ENCODE measurements around the gene PKD1L1.

PKD1L1 gene

GRCh38 chr7:47890606-47891005 lies 57.7 kb downstream of the PKD1L1 start:
- no peaks in the 10 kb centered on the region for H3K27me3 ChIP-seq (ENCODE audit: control insufficient read depth, insufficient read depth, low read length, poor library complexity, severe bottlenecking)
- H3K4me1 ChIP-seq (ENCODE audit: control insufficient read depth, insufficient read depth, low read length) = no peaks in the 10 kb centered on the region
- H3K36me3 ChIP-seq (ENCODE audit: control insufficient read depth, insufficient read depth, low read length) = no peaks in the 10 kb centered on the region
- no peak overlapping the region for H3K27ac ChIP-seq (ENCODE audit: insufficient read depth, low read depth, low read length, poor library complexity, severe bottlenecking)
- 91 to 94% methylated on average over 9 of the region's 9 CpGs for WGBS, 2 experiments
- H3K4me3 ChIP-seq (ENCODE audit: insufficient read depth, low read depth, low read length) = no peak overlapping the region
- no peaks in the 10 kb centered on the region for H3K9me3 ChIP-seq (ENCODE audit: control insufficient read depth, low read length)

- H3K27ac ChIP-seq (ENCODE audit: insufficient read depth, low read depth, low read length, poor library complexity, severe bottlenecking) = no peak overlapping the region
- no peaks in the 10 kb centered on the region for H3K4me1 ChIP-seq (ENCODE audit: control insufficient read depth, insufficient read depth, low read length)
- no peaks in the 10 kb centered on the region for H3K9me3 ChIP-seq (ENCODE audit: control insufficient read depth, low read length)
- no peak overlapping the region for H3K4me3 ChIP-seq (ENCODE audit: insufficient read depth, low read depth, low read length)
- no peaks in the 10 kb centered on the region for H3K27me3 ChIP-seq (ENCODE audit: control insufficient read depth, insufficient read depth, low read length, poor library complexity, severe bottlenecking)
- WGBS, 2 experiments = 93 to 94% methylated on average over 8 of the region's 8 CpGs
- H3K36me3 ChIP-seq (ENCODE audit: control insufficient read depth, insufficient read depth, low read length) = no peaks in the 10 kb centered on the region
Measured at GRCh38 chr7:47890125-47890524, 58.1 kb downstream of the PKD1L1 start.

- no peaks in the 10 kb centered on the region for H3K9me3 ChIP-seq (ENCODE audit: control insufficient read depth, low read length)
- no peaks in the 10 kb centered on the region for H3K27me3 ChIP-seq (ENCODE audit: control insufficient read depth, insufficient read depth, low read length, poor library complexity, severe bottlenecking)
- H3K27ac ChIP-seq (ENCODE audit: insufficient read depth, low read depth, low read length, poor library complexity, severe bottlenecking) = no peak overlapping the region
- 90 to 96% methylated on average over 7 of the region's 7 CpGs for WGBS, 2 experiments
- H3K4me3 ChIP-seq (ENCODE audit: insufficient read depth, low read depth, low read length) = no peak overlapping the region
- no peaks in the 10 kb centered on the region for H3K36me3 ChIP-seq (ENCODE audit: control insufficient read depth, insufficient read depth, low read length)
- H3K4me1 ChIP-seq (ENCODE audit: control insufficient read depth, insufficient read depth, low read length) = no peaks in the 10 kb centered on the region
Measured at GRCh38 chr7:47889723-47890122, 58.5 kb downstream of the PKD1L1 start.

- Histone ChIP-seq H3K4me1 (ENCODE audit: control insufficient read depth, insufficient read depth, low read length) (no peaks in the 10 kb centered on the region), H3K9me3 (ENCODE audit: control insufficient read depth, low read length) (no peaks in the 10 kb centered on the region), H3K36me3 (ENCODE audit: control insufficient read depth, insufficient read depth, low read length) (no peaks in the 10 kb centered on the region), H3K27ac (ENCODE audit: insufficient read depth, low read depth, low read length, poor library complexity, severe bottlenecking) (no peak overlapping the region), H3K4me3 (ENCODE audit: insufficient read depth, low read depth, low read length) (no peak overlapping the region), H3K27me3 (ENCODE audit: control insufficient read depth, insufficient read depth, low read length, poor library complexity, severe bottlenecking) (no peaks in the 10 kb centered on the region)
- WGBS, 2 experiments = 92 to 94% methylated on average over 18 of the region's 18 CpGs
Measured at GRCh38 chr7:47888371-47889265, 59.6 kb downstream of the PKD1L1 start.

GRCh38 chr7:47887016-47887640 lies 61.1 kb downstream of the PKD1L1 start:
- H3K27me3 ChIP-seq (ENCODE audit: control insufficient read depth, insufficient read depth, low read length, poor library complexity, severe bottlenecking) = no peaks in the 10 kb centered on the region
- H3K9me3 ChIP-seq (ENCODE audit: control insufficient read depth, low read length) = no peaks in the 10 kb centered on the region
- 93% methylated on average over 7 of the region's 7 CpGs for WGBS, 2 experiments
- H3K36me3 ChIP-seq (ENCODE audit: control insufficient read depth, insufficient read depth, low read length) = no peaks in the 10 kb centered on the region
- no peak overlapping the region for H3K27ac ChIP-seq (ENCODE audit: insufficient read depth, low read depth, low read length, poor library complexity, severe bottlenecking)
- no peaks in the 10 kb centered on the region for H3K4me1 ChIP-seq (ENCODE audit: control insufficient read depth, insufficient read depth, low read length)
- no peak overlapping the region for H3K4me3 ChIP-seq (ENCODE audit: insufficient read depth, low read depth, low read length)

- 87 to 89% methylated on average over 12 of the region's 12 CpGs for WGBS, 2 experiments
- Histone ChIP-seq H3K36me3 (ENCODE audit: control insufficient read depth, insufficient read depth, low read length) (no peaks in the 10 kb centered on the region), H3K4me1 (ENCODE audit: control insufficient read depth, insufficient read depth, low read length) (no peaks in the 10 kb centered on the region)
Measured at GRCh38 chr7:47885987-47886811, 62.1 kb downstream of the PKD1L1 start.

GRCh38 chr7:47885309-47885986 lies 62.8 kb downstream of the PKD1L1 start:
- Histone ChIP-seq H3K9me3 (ENCODE audit: control insufficient read depth, low read length) (no peaks in the 10 kb centered on the region), H3K4me3 (ENCODE audit: insufficient read depth, low read depth, low read length) (no peak overlapping the region), H3K36me3 (ENCODE audit: control insufficient read depth, insufficient read depth, low read length) (no peaks in the 10 kb centered on the region), H3K4me1 (ENCODE audit: control insufficient read depth, insufficient read depth, low read length) (no peaks in the 10 kb centered on the region), H3K27me3 (ENCODE audit: control insufficient read depth, insufficient read depth, low read length, poor library complexity, severe bottlenecking) (no peaks in the 10 kb centered on the region), H3K27ac (ENCODE audit: insufficient read depth, low read depth, low read length, poor library complexity, severe bottlenecking) (no peak overlapping the region)
- WGBS, 2 experiments = 91 to 95% methylated on average over 10 of the region's 10 CpGs

More at GRCh38 chr7:47885987-47886811, 62.1 kb downstream of the PKD1L1 start:
- H3K27me3 ChIP-seq (ENCODE audit: control insufficient read depth, insufficient read depth, low read length, poor library complexity, severe bottlenecking) = no peaks in the 10 kb centered on the region
- H3K4me3 ChIP-seq (ENCODE audit: insufficient read depth, low read depth, low read length) = no peak overlapping the region
- no peak overlapping the region for H3K27ac ChIP-seq (ENCODE audit: insufficient read depth, low read depth, low read length, poor library complexity, severe bottlenecking)
- H3K9me3 ChIP-seq (ENCODE audit: control insufficient read depth, low read length) = no peaks in the 10 kb centered on the region

GRCh38 chr7:47884675-47885074 lies 63.6 kb downstream of the PKD1L1 start:
- Histone ChIP-seq H3K9me3 (ENCODE audit: control insufficient read depth, low read length) (no peaks in the 10 kb centered on the region), H3K36me3 (ENCODE audit: control insufficient read depth, insufficient read depth, low read length) (no peaks in the 10 kb centered on the region), H3K27ac (ENCODE audit: insufficient read depth, low read depth, low read length, poor library complexity, severe bottlenecking) (no peak overlapping the region), H3K4me3 (ENCODE audit: insufficient read depth, low read depth, low read length) (no peak overlapping the region), H3K27me3 (ENCODE audit: control insufficient read depth, insufficient read depth, low read length, poor library complexity, severe bottlenecking) (no peaks in the 10 kb centered on the region), H3K4me1 (ENCODE audit: control insufficient read depth, insufficient read depth, low read length) (no peaks in the 10 kb centered on the region)
- 95 to 96% methylated on average over 2 of the region's 2 CpGs for WGBS, 2 experiments

GRCh38 chr7:47882635-47883034 lies 65.6 kb downstream of the PKD1L1 start:
- 69 to 79% methylated on average over 3 of the region's 3 CpGs for WGBS, 2 experiments
- H3K27me3 ChIP-seq (ENCODE audit: control insufficient read depth, insufficient read depth, low read length, poor library complexity, severe bottlenecking) = no peaks in the 10 kb centered on the region
- no peaks in the 10 kb centered on the region for H3K4me1 ChIP-seq (ENCODE audit: control insufficient read depth, insufficient read depth, low read length)
- H3K36me3 ChIP-seq (ENCODE audit: control insufficient read depth, insufficient read depth, low read length) = no peaks in the 10 kb centered on the region
- no peaks in the 10 kb centered on the region for H3K9me3 ChIP-seq (ENCODE audit: control insufficient read depth, low read length)
- no peak overlapping the region for H3K27ac ChIP-seq (ENCODE audit: insufficient read depth, low read depth, low read length, poor library complexity, severe bottlenecking)
- H3K4me3 ChIP-seq (ENCODE audit: insufficient read depth, low read depth, low read length) = no peak overlapping the region
